AG10803 (cell line): Measurements from ENCODE around the gene PROM1.

Experiments used
- DNase-seq: peaks from one replicate; pipeline ENCODE4 v3.0.0; 2010; ENCODE audit warnings: low read depth
- H3K4me3 ChIP-seq: 2 replicates; pipeline ENCODE4 v1.5.1; 2011; ENCODE audit warnings: mild to moderate bottlenecking, low read length, control low read depth
- CTCF ChIP-seq: conservative IDR thresholded peaks from 2 replicates; pipeline ENCODE4 v1.5.1; 2011; ENCODE audit warnings: mild to moderate bottlenecking, low read length, control low read depth, inconsistent platforms

PROM1 gene

DNA sequence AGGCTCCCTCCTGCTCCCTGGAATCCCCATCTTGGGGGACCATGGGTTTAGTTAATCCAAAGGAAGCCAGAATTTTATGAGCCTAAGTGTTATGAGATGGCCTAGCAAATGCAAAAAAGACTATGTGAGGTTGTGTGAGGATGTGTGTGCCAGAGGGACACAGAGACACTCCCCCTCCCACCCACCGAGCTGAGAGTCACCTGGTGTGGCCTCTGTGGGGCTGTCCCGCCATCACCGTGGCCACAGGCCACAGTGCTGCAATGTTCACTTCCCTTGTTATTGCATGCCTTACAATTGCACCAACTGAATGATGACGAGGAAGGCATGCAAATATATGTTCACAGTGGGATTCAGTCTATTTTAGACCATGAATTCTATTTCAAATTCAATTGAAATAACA is 120.2 kb downstream of the PROM1 start:
- DNase-seq = no peak
- TF ChIP-seq CTCF = no peak

DNA sequence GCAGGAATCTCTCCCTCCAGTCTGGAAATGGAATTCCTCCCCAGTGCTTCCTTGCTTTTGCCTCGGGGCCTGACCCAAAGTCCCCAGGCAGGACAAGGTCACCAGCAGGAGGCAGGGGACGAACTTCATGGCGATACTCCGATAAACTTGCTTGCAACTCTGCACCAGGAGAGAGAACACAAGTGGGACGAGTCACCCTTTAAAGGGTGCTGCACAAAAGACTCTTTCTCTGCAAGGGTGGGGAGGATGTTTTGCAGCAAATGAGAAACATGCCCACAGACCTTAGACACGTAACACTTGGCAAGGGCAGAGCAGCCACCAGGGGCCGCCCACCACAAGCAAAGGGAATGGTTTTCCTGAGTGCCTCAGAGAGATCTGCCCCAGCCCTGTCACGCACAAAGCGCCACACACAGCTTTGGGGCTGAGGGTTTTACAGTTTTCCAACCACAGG is 120.8 kb downstream of the PROM1 start, which contains the start of gene FGFBP2:
Gene FGFBP2, minus strand, starts transcription at position 175 of the 451 bp plus-strand sequence. Its CDS starts 46 bp downstream, at position 129.
- no peak within 1 kb of the TSS for H3K4me3 ChIP-seq
- TF ChIP-seq CTCF = peak; percentile 49
- DNase-seq = peak; percentile 42

More for the DNA sequence above, 120.2 kb downstream of the PROM1 start:
- no peak overlapping the region for H3K4me3 ChIP-seq

DNA sequence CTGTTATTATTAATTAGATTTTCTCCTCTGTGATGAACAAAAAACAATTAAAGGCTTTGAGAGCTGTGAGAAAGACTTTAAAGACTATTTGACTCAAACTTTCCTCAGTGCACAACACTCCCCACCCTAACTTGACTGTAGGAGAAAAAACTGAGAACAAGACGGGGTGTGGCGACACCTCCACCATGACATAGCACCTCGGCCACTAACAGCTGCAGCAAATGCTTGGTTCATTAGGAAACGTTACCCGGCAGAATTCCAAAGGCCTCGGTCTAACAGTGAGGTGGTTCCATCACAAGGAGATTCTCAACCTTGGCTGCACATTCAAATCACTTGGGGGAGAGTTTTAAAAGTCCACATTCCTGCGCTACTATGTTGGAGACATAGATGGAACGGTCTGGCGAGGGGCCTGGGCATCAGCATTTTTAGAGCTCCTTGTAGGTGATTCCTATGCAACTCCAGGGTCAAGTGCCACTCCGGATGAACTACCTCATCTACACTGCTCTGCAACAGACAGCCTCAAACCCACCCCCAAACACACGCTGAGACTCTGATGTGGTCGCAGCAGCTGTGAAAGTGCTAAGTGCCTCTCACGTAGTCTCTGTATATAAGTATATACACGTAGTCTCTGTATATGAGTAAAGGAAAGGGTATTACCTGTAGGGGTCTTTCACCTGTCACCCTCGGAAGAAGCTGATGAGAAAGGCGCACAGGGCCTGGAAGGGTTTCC is 121.9 kb downstream of the PROM1 start:
- no peak overlapping the region for H3K4me3 ChIP-seq
- DNase-seq = no peak
- no peak for TF ChIP-seq CTCF

GRCh38 chr4:15958562-15958961 is 125.3 kb downstream of the PROM1 start:
- DNase-seq = no peak
- no peak overlapping the region for H3K4me3 ChIP-seq
- no peak for TF ChIP-seq CTCF

DNA sequence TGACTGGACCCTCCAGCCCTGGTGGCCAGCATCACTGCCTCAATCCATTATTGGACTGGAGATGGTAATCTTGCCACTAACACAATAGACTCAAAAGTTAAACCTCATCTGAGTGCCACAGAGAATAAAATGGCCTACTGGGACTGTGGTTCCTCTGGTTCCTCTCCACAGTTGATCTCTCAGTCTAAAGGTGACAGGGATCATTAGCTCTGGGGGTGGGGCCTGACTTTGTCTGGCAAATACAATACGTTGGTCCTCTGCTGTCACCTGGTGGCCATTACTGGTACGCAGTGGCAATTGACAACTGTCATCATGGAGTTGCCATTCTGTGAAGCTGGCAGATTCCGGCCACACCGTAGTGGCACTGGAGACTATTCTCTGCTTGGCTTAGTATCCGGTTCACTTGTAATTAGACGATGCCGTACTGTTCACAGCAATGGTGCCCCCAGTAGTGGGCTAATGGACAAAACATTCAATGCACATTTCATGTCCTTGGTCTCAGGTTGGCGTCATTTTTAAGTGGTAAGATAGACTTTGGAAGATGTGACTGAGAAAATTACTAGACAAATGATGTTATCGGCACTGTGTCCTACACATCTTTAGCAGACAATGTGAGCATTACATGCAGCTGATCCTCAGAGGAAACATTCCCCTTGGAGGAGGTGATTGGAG is 127.5 kb downstream of the PROM1 start:
- no peak overlapping the region for H3K4me3 ChIP-seq
- peak; percentile 99 for TF ChIP-seq CTCF
- peak; percentile 48 for DNase-seq

- no peak for DNase-seq
- TF ChIP-seq CTCF = peak; percentile 37
- H3K4me3 ChIP-seq = no peak overlapping the region
These were observed 128.2 kb downstream of the PROM1 start for GRCh38 chr4:15955670-15956069.

- no peak overlapping the region for H3K4me3 ChIP-seq
- TF ChIP-seq CTCF = no peak
- DNase-seq = no peak
These were observed 130.2 kb downstream of the PROM1 start for GRCh38 chr4:15953625-15954024.
